PC-3 (cell line): ENCODE results near the gene RBMS3.

Experiments
- CTCF ChIP-seq: fragments of 300-600 bp; sonication (generic); conservative IDR thresholded peaks from 2 replicates; pipeline ENCODE4 v1.5.1; 2017; ENCODE audit warnings: antibody characterized with exemption, low read depth, mild to moderate bottlenecking, low read length
- EZH2 ChIP-seq: fragments of 300-600 bp; sonication (generic); IDR thresholded peaks from one replicate; pipeline ENCODE4 v1.6.1; 2017; ENCODE audit warnings: antibody characterized with exemption, mild to moderate bottlenecking, low read length; ENCODE audit not compliant: unreplicated experiment

- TF ChIP-seq CTCF (no peak), EZH2 (no peak)
Measured at GRCh38 chr3:29761517-29761916, 480.6 kb downstream of the RBMS3 start.
